Measurements from ENCODE around the gene WBP2NL. TPM values are rescaled to one million over a fixed set of nuclear protein-coding genes. Genes with fewer than 3 reads are reported as not detected.

Gene WBP2NL
- polyA plus RNA-seq, 2 of the 4 experiments (the other 2 are of a cell fraction) = 0.10 to 0.14 TPM

DNA sequence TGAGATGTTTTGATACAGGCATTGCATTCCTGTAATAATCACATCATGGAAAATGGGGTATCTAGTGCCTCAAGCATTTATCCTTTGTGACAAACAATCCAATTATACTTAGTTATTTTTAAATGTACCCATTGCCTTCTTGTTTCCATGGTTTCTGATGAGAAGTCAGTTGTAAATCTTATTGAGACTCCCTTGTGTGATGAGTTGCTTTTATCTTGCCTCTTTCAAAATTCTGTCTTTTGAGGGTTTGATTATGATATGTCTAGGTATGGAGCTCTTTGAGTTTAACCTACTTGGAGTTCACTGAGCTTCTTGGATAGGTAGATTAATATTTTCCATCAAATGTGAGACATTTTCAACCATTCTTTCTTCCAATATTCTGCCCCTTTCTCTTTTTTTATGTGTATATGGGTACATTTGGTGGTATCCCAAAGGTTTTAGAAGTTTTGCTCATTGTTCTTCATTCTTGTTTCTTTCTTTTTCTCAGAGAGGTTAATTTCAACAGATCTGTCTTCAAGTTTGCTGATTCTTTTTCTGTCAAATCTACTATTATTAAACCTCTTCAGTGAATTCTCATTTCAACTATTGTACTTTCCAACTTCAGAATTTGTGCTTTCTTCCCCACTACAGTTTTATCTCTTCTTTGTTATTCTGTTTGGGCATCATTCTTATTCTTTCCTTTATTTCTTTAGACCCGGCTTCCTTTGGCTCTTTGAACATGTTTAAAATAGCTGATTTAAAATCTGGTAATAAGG is 58.3 kb downstream of the WBP2NL start:
- TF ChIP-seq NFE2L2 (conservative IDR thresholded peaks at IDR 0.05; ENCODE audit: low read length) (no peak), RFX5 (IDR thresholded peaks at IDR 0.05) (no peak), JUNB (IDR thresholded peaks at IDR 0.05) (no peak), ZC3H11A (IDR thresholded peaks at IDR 0.05) (no peak), CHD4 (IDR thresholded peaks at IDR 0.05; ENCODE audit: borderline replicate concordance) (no peak), FOXS1 (CRISPR knock-in tag; IDR thresholded peaks at IDR 0.05) (no peak)
- TF ChIP-seq, protein P1, sequence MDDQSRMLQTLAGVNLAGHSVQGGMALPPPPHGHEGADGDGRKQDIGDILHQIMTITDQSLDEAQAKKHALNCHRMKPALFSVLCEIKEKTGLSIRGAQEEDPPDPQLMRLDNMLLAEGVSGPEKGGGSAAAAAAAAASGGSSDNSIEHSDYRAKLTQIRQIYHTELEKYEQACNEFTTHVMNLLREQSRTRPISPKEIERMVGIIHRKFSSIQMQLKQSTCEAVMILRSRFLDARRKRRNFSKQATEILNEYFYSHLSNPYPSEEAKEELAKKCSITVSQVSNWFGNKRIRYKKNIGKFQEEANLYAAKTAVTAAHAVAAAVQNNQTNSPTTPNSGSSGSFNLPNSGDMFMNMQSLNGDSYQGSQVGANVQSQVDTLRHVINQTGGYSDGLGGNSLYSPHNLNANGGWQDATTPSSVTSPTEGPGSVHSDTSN (IDR thresholded peaks at IDR 0.05) = no peak
- Histone ChIP-seq H3K9me3 (peaks cover 18% of the 10 kb centered on the region; the same call in 1 of the 3 replicates), H3K4me2 (no peak overlapping the region), H3K27ac (no peak overlapping the region), H3K4me3 (no peak overlapping the region), H3K4me1 (no peaks in the 10 kb centered on the region)
- ATAC-seq = no peak
- DNase-seq (ENCODE audit: low read depth in 1 of 2, low spot score in 1 of 2) = no peak
- ChIA-PET POLR2A (no interaction called here), CTCF (no interaction called here)
- 100% methylated on average over 1 of the region's 1 CpG for WGBS (ENCODE audit: missing lambda C conversion rate)
- no peak for FAIRE-seq

GRCh38 chr22:42060489-42060888 is 61.9 kb downstream of the WBP2NL start:
- no peaks in the 10 kb centered on the region for H3K4me1 ChIP-seq
- no peak overlapping the region for H3K27ac ChIP-seq
- CTCF ChIA-PET = interaction anchor here (0.6 kb wide), 1 partner anchor 53 kb away, joined by 3 read pairs; no protein-coding TSS in a partner anchor
- H3K9me3 ChIP-seq = peaks cover 18% of the 10 kb centered on the region; the same call in 1 of the 3 replicates
- no peak overlapping the region for H3K4me2 ChIP-seq
- POLR2A ChIA-PET = no interaction called here
- WGBS (ENCODE audit: missing lambda C conversion rate) = 100% methylated on average over 4 of the region's 5 CpGs
- ATAC-seq = no peak
- DNase-seq (ENCODE audit: low read depth in 1 of 2, low spot score in 1 of 2) = no peak
- H3K4me3 ChIP-seq = no peak overlapping the region
- no peak for TF ChIP-seq NR3C1 (IDR thresholded peaks at IDR 0.05)
- no peak for TF ChIP-seq ZFP36 (IDR thresholded peaks at IDR 0.05; ENCODE audit: borderline replicate concordance, partially characterized antibody)
- TF ChIP-seq CEBPB (IDR thresholded peaks at IDR 0.05) = no peak
- TF ChIP-seq EHF (CRISPR knock-in tag; IDR thresholded peaks at IDR 0.05) = no peak
- TF ChIP-seq JUN (IDR thresholded peaks at IDR 0.05) = no peak
- TF ChIP-seq HOXA7 (CRISPR knock-in tag; IDR thresholded peaks at IDR 0.05) = no peak
- no peak for TF ChIP-seq HDAC2 (IDR thresholded peaks at IDR 0.05)
- no peak for TF ChIP-seq NFE2L2 (conservative IDR thresholded peaks at IDR 0.05; ENCODE audit: low read length)
- TF ChIP-seq FOSB (CRISPR knock-in tag; IDR thresholded peaks at IDR 0.05) = no peak
- FAIRE-seq = no peak

GRCh38 chr22:42061041-42061440 is 62.5 kb downstream of the WBP2NL start:
- Histone ChIP-seq H3K9me3 (peaks cover 18% of the 10 kb centered on the region; the same call in 1 of the 3 replicates), H3K4me1 (no peaks in the 10 kb centered on the region), H3K4me2 (no peak overlapping the region), H3K27ac (no peak overlapping the region), H3K4me3 (no peak overlapping the region)
- WGBS (ENCODE audit: missing lambda C conversion rate) = 88% methylated on average over 6 of the region's 7 CpGs
- POLR2A ChIA-PET = no interaction called here
- ATAC-seq = no peak
- FAIRE-seq = no peak
- CTCF ChIA-PET = interaction anchor here (0.6 kb wide), 2 partner anchors 14 to 52 kb away, joined by 3 to 4 read pairs; no protein-coding TSS in a partner anchor
- no peak for TF ChIP-seq CHD2 (IDR thresholded peaks at IDR 0.05; ENCODE audit: low read length, partially characterized antibody)
- TF ChIP-seq EP300 (IDR thresholded peaks at IDR 0.05) = no peak
- TF ChIP-seq RNF2 (IDR thresholded peaks at IDR 0.05; ENCODE audit: borderline replicate concordance, low read depth) = no peak
- no peak for TF ChIP-seq POLR2A (IDR thresholded peaks at IDR 0.05; ENCODE audit: low read length)
- no peak for TF ChIP-seq CEBPB (IDR thresholded peaks at IDR 0.05)
- TF ChIP-seq CHD4 (IDR thresholded peaks at IDR 0.05; ENCODE audit: borderline replicate concordance) = no peak
- TF ChIP-seq CTCF (IDR thresholded peaks at IDR 0.05) = no peak
- no peak for TF ChIP-seq ZSCAN20 (CRISPR knock-in tag; IDR thresholded peaks at IDR 0.05)
- TF ChIP-seq RARB (CRISPR knock-in tag; IDR thresholded peaks at IDR 0.05) = no peak
- no peak for TF ChIP-seq MYC (IDR thresholded peaks at IDR 0.05; ENCODE audit: borderline replicate concordance, low read length)
- TF ChIP-seq REST (IDR thresholded peaks at IDR 0.05) = no peak
- no peak for TF ChIP-seq HEYL (CRISPR knock-in tag; IDR thresholded peaks at IDR 0.05)
- no peak for TF ChIP-seq FOSL2 (IDR thresholded peaks at IDR 0.05)
- no peak for TF ChIP-seq FOSL2 (CRISPR knock-in tag; IDR thresholded peaks at IDR 0.05)
- no peak for TF ChIP-seq ZFP36 (IDR thresholded peaks at IDR 0.05; ENCODE audit: borderline replicate concordance, partially characterized antibody)
- TF ChIP-seq KDM1A (IDR thresholded peaks at IDR 0.05; ENCODE audit: low read depth) = no peak
- no peak for TF ChIP-seq RAD21 (conservative IDR thresholded peaks at IDR 0.05 in 1 of 2, IDR thresholded peaks at IDR 0.05 in 1 of 2)
- no peak for DNase-seq (ENCODE audit: low read depth in 1 of 2, low spot score in 1 of 2)

Measured in A549 (cell line).